ENCODE measurements around the gene SPATA2L. TPM values are rescaled to one million over a fixed set of nuclear protein-coding genes. Genes with fewer than 3 reads are reported as not detected.

SPATA2L gene
- total RNA-seq (10 to 100 TPM in 3 of 5 donors, 1 to 10 TPM in 1, not detected in 1; 9.7 to 41.4 (median 32.3) TPM), polyA plus RNA-seq (10 to 100 TPM; 10.6 to 12.8 (median 12.2) TPM)
- long read RNA-seq, donor 1, partial matches to known transcripts: 5 of 7 reads
- long read RNA-seq, donor 1, other reads (novel, unspliced or antisense): 0 of 7 reads
- long read RNA-seq, donor 2, partial matches to known transcripts: 0 of 2 reads
- long read RNA-seq, donor 2, other reads (novel, unspliced or antisense): 0 of 2 reads
- long read RNA-seq, donor 3, partial matches to known transcripts: 0 of 1 reads
- long read RNA-seq, donor 3, other reads (novel, unspliced or antisense): 0 of 1 reads
- long read RNA-seq, donor 4: 0 reads
- long read RNA-seq, donor 5, partial matches to known transcripts: 0 of 2 reads
- long read RNA-seq, donor 5, other reads (novel, unspliced or antisense): 0 of 2 reads
- long read RNA-seq, donor 6, partial matches to known transcripts: 0 of 5 reads
- long read RNA-seq, donor 6, other reads (novel, unspliced or antisense): 0 of 5 reads
- long read RNA-seq, donor 7, partial matches to known transcripts: 0 of 2 reads
- long read RNA-seq, donor 7, other reads (novel, unspliced or antisense): 0 of 2 reads
- long read RNA-seq, donor 8, partial matches to known transcripts: 0 of 1 reads
- long read RNA-seq, donor 8, other reads (novel, unspliced or antisense): 0 of 1 reads
- long read RNA-seq, donor 9, partial matches to known transcripts: 0 of 4 reads
- long read RNA-seq, donor 9, other reads (novel, unspliced or antisense): 0 of 4 reads
- long read RNA-seq, donor 10: 0 reads

DNA sequence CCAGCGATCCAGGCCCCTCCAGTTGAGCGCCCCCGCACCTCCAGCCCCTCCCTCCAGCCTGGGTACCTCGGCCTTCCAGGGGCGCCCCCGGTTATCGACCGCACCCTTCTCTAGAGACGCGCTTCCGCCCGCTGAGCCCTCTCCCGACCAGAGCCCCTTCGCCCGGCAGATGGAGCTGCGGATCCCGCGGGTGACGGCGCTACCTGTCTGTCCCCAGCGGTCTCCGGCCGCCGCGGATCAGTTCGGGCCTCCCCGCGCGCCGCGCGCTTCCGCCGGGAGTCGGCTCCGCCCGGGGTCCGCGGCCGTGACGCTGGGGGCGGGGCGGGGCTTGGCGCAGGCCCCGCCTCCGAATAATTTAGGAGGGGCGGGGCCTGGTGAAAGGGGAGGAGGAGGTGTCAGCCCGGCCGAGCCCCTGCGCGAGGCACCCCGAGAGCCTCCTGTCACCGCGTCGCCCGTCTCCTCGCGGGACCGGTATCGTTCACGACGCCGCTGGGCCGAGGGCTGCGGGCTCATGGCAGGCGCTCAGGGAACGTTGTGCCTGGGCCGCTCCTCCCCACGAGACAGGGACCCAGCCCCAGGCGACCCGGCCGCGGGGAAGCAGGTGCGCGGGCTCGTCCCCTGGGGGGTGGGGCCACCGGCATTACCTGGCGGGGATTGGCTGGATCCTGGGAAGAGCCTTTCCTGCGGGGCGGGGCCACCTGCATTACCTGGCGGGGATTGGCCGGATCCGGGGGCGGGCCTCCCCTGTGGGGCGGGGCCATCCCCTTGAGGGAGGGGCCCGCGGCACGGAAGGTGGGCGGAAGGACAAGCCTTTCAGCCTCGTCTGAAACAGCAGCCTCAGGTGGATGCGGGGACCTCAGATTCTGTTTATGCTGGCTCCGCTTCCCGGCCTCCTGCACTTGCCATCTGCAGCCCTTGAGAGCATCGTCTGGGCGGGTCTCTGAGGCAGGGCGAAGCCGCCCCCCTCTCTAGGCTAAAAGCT, at the start of gene SPATA2L:
Gene SPATA2L (minus strand): TSS at position 281 of the 982 bp plus-strand sequence. CDS start 473 bp downstream, outside the sequence.
- Histone ChIP-seq H3K36me3 (peaks cover 0 to 15% (median 13%) of the 10 kb centered on the region in 4 donors), H3K27ac (peak within 1 kb of the TSS; percentile 89 to 99 (median 94)), H3K4me1 (peaks cover 28 to 54% (median 44%) of the 10 kb centered on the region in 4 donors), H3K4me3 (peak within 1 kb of the TSS; percentile 70 to 80 (median 74)), H3K9me3 (no peaks in the 10 kb centered on the region), H3K27me3 (peaks cover 0 to 29% (median 0%) of the 10 kb centered on the region in 3 donors)
- TF ChIP-seq CTCF (IDR thresholded peaks at IDR 0.05) (peak in 1 of 7 experiments; percentile 30), POLR2A (IDR thresholded peaks at IDR 0.05) (peak in 2 of 4 donors; percentile 45 to 47), EP300 (IDR thresholded peaks at IDR 0.05) (no peak), POLR2AphosphoS5 (IDR thresholded peaks at IDR 0.05) (peak; percentile 25 to 92 (median 82))
- WGBS, 5 donors: 1 to 3% (median 1%) methylated on average over 27 to 97 of the region's 97 CpGs
- intact Hi-C loops (cut with DNase I; ENCODE audit: low total_unique reads): loop anchor here (10.0 kb wide), 1 partner anchor 163 kb away; no protein-coding TSS in a partner anchor
- peak; percentile 98 for DNase-seq

DNA sequence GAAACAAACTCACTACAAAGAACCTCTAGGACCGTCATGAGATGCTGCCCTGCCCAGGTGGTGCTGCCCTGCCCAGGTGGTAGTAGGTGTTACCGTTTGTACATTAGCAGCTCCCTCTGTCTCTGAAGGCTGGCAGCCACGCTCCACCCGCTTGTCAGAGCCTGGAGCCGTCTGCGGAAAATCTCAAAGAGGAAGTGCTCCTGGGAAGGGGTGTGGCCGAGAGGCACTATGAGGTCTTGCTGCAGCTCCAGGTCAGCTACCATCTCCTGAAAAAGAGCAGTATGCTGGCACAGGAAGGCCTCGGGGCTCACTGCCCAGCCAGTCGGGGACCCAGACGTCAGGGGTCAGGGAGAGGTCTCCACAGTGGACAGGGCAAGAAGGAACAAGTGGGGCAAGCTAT, 48.1 kb upstream of the SPATA2L start:
- Histone ChIP-seq H3K9me3 (no peaks in the 10 kb centered on the region), H3K36me3 (peaks cover 0 to 24% (median 17%) of the 10 kb centered on the region in 4 donors), H3K27ac (no peak overlapping the region), H3K27me3 (no peaks in the 10 kb centered on the region), H3K4me1 (peaks cover 0 to 10% (median 6%) of the 10 kb centered on the region in 4 donors), H3K4me3 (no peak overlapping the region)
- DNase-seq: peak; percentile 54 to 60
- no peak for TF ChIP-seq POLR2A (IDR thresholded peaks at IDR 0.05)
- TF ChIP-seq EP300 (IDR thresholded peaks at IDR 0.05): no peak
- no peak for TF ChIP-seq CTCF (IDR thresholded peaks at IDR 0.05)
- no peak for TF ChIP-seq POLR2AphosphoS5 (IDR thresholded peaks at IDR 0.05)
- WGBS, 5 donors: 13 to 51% (median 42%) methylated on average over 10 of the region's 10 CpGs
- intact Hi-C loops (cut with DNase I; ENCODE audit: low total_unique reads): no loop called here

GRCh38 chr16:89748921-89749320, 47.4 kb upstream of the SPATA2L start:
- intact Hi-C loops (cut with DNase I; ENCODE audit: low total_unique reads): no loop called here

More at GRCh38 chr16:89748921-89749320, 47.4 kb upstream of the SPATA2L start:
- Histone ChIP-seq H3K27me3 (no peaks in the 10 kb centered on the region), H3K36me3 (peaks cover 0 to 31% (median 19%) of the 10 kb centered on the region in 4 donors), H3K27ac (no peak overlapping the region), H3K9me3 (no peaks in the 10 kb centered on the region), H3K4me3 (no peak overlapping the region), H3K4me1 (peaks cover 0 to 10% (median 6%) of the 10 kb centered on the region in 4 donors)
- TF ChIP-seq POLR2AphosphoS5 (IDR thresholded peaks at IDR 0.05) (no peak), POLR2A (IDR thresholded peaks at IDR 0.05) (no peak), CTCF (IDR thresholded peaks at IDR 0.05) (no peak), EP300 (IDR thresholded peaks at IDR 0.05) (no peak)
- no peak for DNase-seq
- WGBS, 5 donors: 95 to 99% (median 97%) methylated on average over 11 of the region's 11 CpGs

Data from stomach (tissue), 19 donors.